IMR-90 (cell line): ENCODE measurements around the gene SEMA6D. TPM values are rescaled to one million over a fixed set of nuclear protein-coding genes. Genes with fewer than 3 reads are reported as not detected.

Source experiments
- ATAC-seq: fragments of 200-7000 bp; cut with Tn5 transposase; 2 replicates; pipeline ENCODE4 v1.9.1; 2020; ENCODE audit warnings: low read depth, mild to moderate bottlenecking, moderate library complexity
- BruUV-seq: library from RNA; stranded (reverse); fragments of 400-500 nt; replicated peaks from 2 replicates; lab custom pipeline; 2021; lab: Mats Ljungman, UMichigan
- CTCF ChIA-PET: fragments of 300-600 bp; formaldehyde crosslinking; extraction: SDS; loops from one replicate; lab custom pipeline; 2021; ENCODE audit warnings: antibody characterized with exemption; lab: Yijun Ruan, JAX
- POLR2A ChIA-PET: fragments of 300-600 bp; sonication (Branson Sonifier 250); formaldehyde crosslinking; loops from one replicate; lab custom pipeline; 2022; ENCODE audit warnings: antibody characterized with exemption; ENCODE audit not compliant: unreplicated experiment; lab: Charles Lee
- DNase-seq: peaks from one replicate; pipeline ENCODE4 v3.0.0; 2013
- H2AFZ ChIP-seq: replicated peaks from 2 replicates; pipeline ENCODE3; 2013; ENCODE audit warnings: low read length, mild to moderate bottlenecking; ENCODE audit not compliant: poor library complexity
- H2AK5ac ChIP-seq: 2 replicates; pipeline ENCODE4 v1.6.1; 2013; ENCODE audit warnings: low read depth, low read length, inconsistent platforms
- H2AK9ac ChIP-seq: replicated peaks from 2 replicates; pipeline ENCODE3; 2013; ENCODE audit warnings: mild to moderate bottlenecking, low read depth, low read length, moderate library complexity; ENCODE audit not compliant: poor library complexity
- H2BK120ac ChIP-seq: 2 replicates; pipeline ENCODE4 v1.6.1; 2013; ENCODE audit warnings: low read depth, low read length, inconsistent platforms
- H2BK15ac ChIP-seq: 3 replicates; pipeline ENCODE4 v1.6.1; 2013; ENCODE audit warnings: low read depth, low read length, inconsistent platforms
- H2BK20ac ChIP-seq: 2 replicates; pipeline ENCODE4 v1.6.1; 2013; ENCODE audit warnings: low read depth, mild to moderate bottlenecking, inconsistent platforms, low read length, moderate library complexity
- H2BK5ac ChIP-seq: 2 replicates; pipeline ENCODE4 v1.6.1; 2013; ENCODE audit warnings: mild to moderate bottlenecking, low read depth, low read length, inconsistent platforms; ENCODE audit not compliant: poor library complexity, severe bottlenecking
- H3K14ac ChIP-seq: replicated peaks from 2 replicates; pipeline ENCODE4 v1.6.1; 2013; ENCODE audit warnings: low read depth, low read length, inconsistent platforms
- H3K18ac ChIP-seq: 2 replicates; pipeline ENCODE4 v1.6.1; 2013; ENCODE audit warnings: low read depth, low read length, control low read depth
- H3K23ac ChIP-seq: 2 replicates; pipeline ENCODE4 v1.6.1; 2013; ENCODE audit warnings: low read depth, low read length, inconsistent platforms
- H3K27ac ChIP-seq: 2 replicates; pipeline ENCODE4 v1.5.1; 2013; ENCODE audit warnings: mild to moderate bottlenecking, control low read depth, low read length; ENCODE audit not compliant: insufficient read depth
- H3K27me3 ChIP-seq: 2 replicates; pipeline ENCODE4 v1.6.1; 2013; ENCODE audit warnings: low read length; ENCODE audit not compliant: control insufficient read depth, insufficient read depth
- H3K36me3 ChIP-seq: 2 replicates; pipeline ENCODE4 v1.6.1; 2013; ENCODE audit warnings: low read length, mixed read lengths; ENCODE audit not compliant: control insufficient read depth, insufficient read depth
- H3K4ac ChIP-seq: 2 replicates; pipeline ENCODE4 v1.6.1; 2013; ENCODE audit warnings: low read depth, low read length, inconsistent platforms
- H3K4me1 ChIP-seq: 2 replicates; pipeline ENCODE4 v1.6.1; 2013; ENCODE audit warnings: low read length, mixed read lengths; ENCODE audit not compliant: control insufficient read depth, insufficient read depth
- H3K4me2 ChIP-seq: 2 replicates; pipeline ENCODE4 v1.6.1; 2013; ENCODE audit warnings: low read depth, mild to moderate bottlenecking, control low read depth, low read length, moderate library complexity
- H3K4me3 ChIP-seq: 2 replicates; pipeline ENCODE4 v1.5.1; 2013; ENCODE audit warnings: low read depth, mild to moderate bottlenecking, control low read depth, low read length, moderate library complexity; ENCODE audit not compliant: insufficient read depth
- H3K56ac ChIP-seq: 2 replicates; pipeline ENCODE4 v1.6.1; 2013; ENCODE audit warnings: low read length, inconsistent platforms; ENCODE audit not compliant: insufficient read depth; ENCODE audit errors: extremely low read depth
- H3K79me1 ChIP-seq, 2 experiments: 2 replicates each; pipeline ENCODE4 v1.6.1; 2013; ENCODE audit warnings: low read length in 2 of 2, inconsistent platforms in 1 of 2, low read depth in 1 of 2
- H3K9ac ChIP-seq: 2 replicates; pipeline ENCODE4 v1.6.1; 2013; ENCODE audit warnings: low read depth, low read length, control low read depth
- H3K9me1 ChIP-seq: 2 replicates; pipeline ENCODE4 v1.6.1; 2013; ENCODE audit warnings: low read length, inconsistent platforms; ENCODE audit not compliant: insufficient read depth
- H3K9me3 ChIP-seq: 2 replicates; pipeline ENCODE4 v1.6.1; 2013; ENCODE audit warnings: low read length; ENCODE audit not compliant: control insufficient read depth, insufficient read depth
- H4K20me1 ChIP-seq: 2 replicates; pipeline ENCODE4 v1.6.1; 2013; ENCODE audit warnings: low read length, inconsistent platforms; ENCODE audit not compliant: insufficient read depth
- H4K5ac ChIP-seq: 2 replicates; pipeline ENCODE4 v1.6.1; 2013; ENCODE audit warnings: mild to moderate bottlenecking, low read depth, low read length, control low read depth
- H4K8ac ChIP-seq, 2 experiments: 2 replicates each; pipeline ENCODE4 v1.6.1; 2013; ENCODE audit warnings: low read depth in 2 of 2, low read length in 2 of 2, control low read depth in 1 of 2, inconsistent platforms in 1 of 2
- H4K91ac ChIP-seq: 2 replicates; pipeline ENCODE4 v1.6.1; 2013; ENCODE audit warnings: low read depth, low read length, inconsistent platforms; ENCODE audit not compliant: insufficient read depth
- BHLHE40 ChIP-seq: fragments of 150-350 bp; IDR thresholded peaks from 2 replicates; pipeline ENCODE4 v1.6.1; 2016; ENCODE audit warnings: mild to moderate bottlenecking, low read depth, low read length
- CEBPB ChIP-seq: IDR thresholded peaks from 2 replicates; pipeline ENCODE4 v1.6.1; 2012; ENCODE audit warnings: low read depth, low read length, improper control_type of control experiment
- CHD1 ChIP-seq: IDR thresholded peaks from 2 replicates; pipeline ENCODE4 v1.6.1; 2012; ENCODE audit warnings: low read depth, low read length, improper control_type of control experiment
- CTCF ChIP-seq: conservative IDR thresholded peaks from 2 replicates; pipeline ENCODE4 v1.5.1; 2012; ENCODE audit warnings: mild to moderate bottlenecking, low read depth, low read length, improper control_type of control experiment
- ELK1 ChIP-seq: fragments of 150-350 bp; IDR thresholded peaks from 2 replicates; pipeline ENCODE4 v1.6.1; 2016; ENCODE audit warnings: low read depth, mild to moderate bottlenecking, low read length, moderate library complexity, borderline replicate concordance
- FOS ChIP-seq: fragments of 150-350 bp; IDR thresholded peaks from 2 replicates; pipeline ENCODE4 v1.6.1; 2016; ENCODE audit warnings: low read depth, low read length
- MAFK ChIP-seq: IDR thresholded peaks from 2 replicates; pipeline ENCODE4 v1.6.1; 2012; ENCODE audit warnings: low read depth, low read length, improper control_type of control experiment
- MAZ ChIP-seq: IDR thresholded peaks from 2 replicates; pipeline ENCODE4 v1.6.1; 2012; ENCODE audit warnings: low read depth, mild to moderate bottlenecking, low read length, improper control_type of control experiment, moderate library complexity, borderline replicate concordance
- MXI1 ChIP-seq: IDR thresholded peaks from 2 replicates; pipeline ENCODE4 v1.6.1; 2012; ENCODE audit warnings: low read depth, mild to moderate bottlenecking, low read length, moderate library complexity, borderline replicate concordance
- NFE2L2 ChIP-seq: fragments of 150-350 bp; IDR thresholded peaks from 2 replicates; pipeline ENCODE4 v1.6.1; 2016; ENCODE audit warnings: low read depth, mild to moderate bottlenecking, low read length
- POLR2A ChIP-seq: IDR thresholded peaks from 2 replicates; pipeline ENCODE4 v1.6.1; 2012; ENCODE audit warnings: mild to moderate bottlenecking, low read depth, low read length
- RAD21 ChIP-seq: IDR thresholded peaks from 2 replicates; pipeline ENCODE4 v1.6.1; 2012; ENCODE audit warnings: low read length, improper control_type of control experiment
- RCOR1 ChIP-seq: IDR thresholded peaks from 2 replicates; pipeline ENCODE4 v1.6.1; 2012; ENCODE audit warnings: mild to moderate bottlenecking, low read length, improper control_type of control experiment; ENCODE audit not compliant: insufficient replicate concordance
- RFX5 ChIP-seq: IDR thresholded peaks from 2 replicates; pipeline ENCODE4 v1.8.0; 2012; ENCODE audit warnings: low read depth, mild to moderate bottlenecking, low read length, moderate library complexity
- SMC3 ChIP-seq: fragments of 150-350 bp; IDR thresholded peaks from 2 replicates; pipeline ENCODE4 v1.6.1; 2016; ENCODE audit warnings: low read depth, mild to moderate bottlenecking, antibody characterized with exemption, low read length, moderate library complexity
- USF2 ChIP-seq: fragments of 150-350 bp; IDR thresholded peaks from 2 replicates; pipeline ENCODE4 v1.6.1; 2017; ENCODE audit warnings: mild to moderate bottlenecking, antibody characterized with exemption, low read length, low read depth
- WGBS, 2 experiments: methylation state at CpG; one replicate each; pipeline versions ENCODE4 v1.1.5 to v1.1.7; 2013; ENCODE audit warnings: missing lambda C conversion rate in 2 of 2; ENCODE audit not compliant: insufficient read length in 1 of 2; ENCODE audit errors: extremely low coverage in 2 of 2; 5-methylcytosine and 5-hydroxymethylcytosine counted together
- dilution Hi-C: fragments of 300-500 bp; cut with HindIII; formaldehyde crosslinking; loops from one replicate; pipeline ENCODE4 v1.14.3; 2018; ENCODE audit warnings: low sequenced_read_pairs; ENCODE audit not compliant: unreplicated experiment
- in situ Hi-C: fragments of 300-500 bp; cut with MboI; formaldehyde crosslinking; loops from 3 replicates; pipeline ENCODE4 v1.14.3; 2019; ENCODE audit warnings: low sequenced_read_pairs, inconsistent platforms, mixed read lengths
- intact Hi-C: fragments of 100-400 bp; cut with micrococcal nuclease; formaldehyde crosslinking; loops from 2 replicates; pipeline ENCODE4 v1.10.0; 2022
- polyA plus RNA-seq, 3 experiments: library from polyadenylated mRNA; depleted of rRNA; stranded (reverse); fragments of >200 nt; gene quantifications; 2 replicates each; pipeline ENCODE4 v1.2.3, GENCODE V29; 2012; ENCODE audit warnings: low replicate concordance in 1 of 3
- total RNA-seq: library from RNA; depleted of rRNA; stranded (reverse); fragments of >200 nt; gene quantifications from 2 replicates; pipeline ENCODE4 v1.2.3, GENCODE V29; 2012

The SEMA6D gene
- total and polyA plus RNA-seq, 2 of the 4 experiments (the other 2 are of a cell fraction), result 12.6 to 17.4 TPM

DNA sequence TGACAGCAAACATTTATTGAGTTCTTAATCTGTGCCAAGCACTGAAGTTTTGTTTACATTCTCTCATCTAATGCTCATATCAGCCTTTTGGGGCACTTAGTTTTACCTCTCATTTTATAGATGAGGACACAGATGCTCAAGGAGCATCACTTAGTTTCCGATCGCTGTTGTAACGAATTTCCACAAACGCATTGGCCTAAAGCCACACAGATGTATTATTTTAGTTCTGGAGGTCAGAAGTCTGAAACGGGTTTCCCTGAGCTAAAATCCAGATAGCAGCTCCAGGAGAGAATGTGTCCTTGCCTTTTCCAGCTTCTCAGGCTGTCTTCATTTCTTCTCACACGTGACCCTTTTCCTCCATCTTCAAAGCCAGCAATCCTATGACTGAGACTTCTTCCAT, 11.1 kb downstream of the SEMA6D start:
- Histone ChIP-seq H2BK120ac (no peak overlapping the region), H3K9me3 (no peaks in the 10 kb centered on the region), H3K27me3 (no peaks in the 10 kb centered on the region), H2AFZ (no peak overlapping the region), H3K4me2 (no peak overlapping the region), H3K23ac (no peak overlapping the region), H3K4me1 (peaks cover 4% of the 10 kb centered on the region), H2AK9ac (no peak overlapping the region), H3K36me3 (no peaks in the 10 kb centered on the region; the same call in 1 of the 2 replicates), H4K8ac (no peak overlapping the region), H3K9ac (no peak overlapping the region), H3K9me1 (peaks cover 5% of the 10 kb centered on the region; the same call in 1 of the 2 replicates), H3K18ac (no peak overlapping the region), H3K27ac (no peak overlapping the region), H3K56ac (no peak overlapping the region), H4K20me1 (peaks cover 7% of the 10 kb centered on the region; the same call in 1 of the 2 replicates), H3K79me1 (peaks cover 8 to 60% of the 10 kb centered on the region in 2 experiments), H4K91ac (no peak overlapping the region), H2BK15ac (no peak overlapping the region), H2BK20ac (no peak overlapping the region), H3K4me3 (no peak overlapping the region), H4K5ac (no peak overlapping the region), H3K14ac (no peak overlapping the region), H3K4ac (no peak overlapping the region), H2AK5ac (no peak overlapping the region), H2BK5ac (no peak overlapping the region)
- dilution Hi-C loops, result no loop called here
- TF ChIP-seq CEBPB (no peak), MAFK (no peak), NFE2L2 (no peak), FOS (no peak), RAD21 (no peak), CHD1 (no peak), RFX5 (no peak), MAZ (no peak), USF2 (no peak), SMC3 (no peak), POLR2A (no peak), BHLHE40 (no peak), MXI1 (no peak), CTCF (no peak), RCOR1 (no peak), ELK1 (no peak)
- ChIA-PET CTCF (no interaction called here), POLR2A (no interaction called here)
- no CpG with 5 or more reads among the region's 6 CpGs for WGBS, 2 experiments
- no TSS peak for BruUV-seq
- intact Hi-C loops, result no loop called here
- in situ Hi-C loops, result no loop called here
- no peak for DNase-seq
- no peak for ATAC-seq
